K562 (cell line): ENCODE data around the gene CD74.

Experiments used
- CREBBP ChIP-seq: IDR thresholded peaks from one replicate; pipeline ENCODE4 v1.6.1; 2012; ENCODE audit warnings: low read depth, mild to moderate bottlenecking, control low read depth, inconsistent platforms, low read length
- CTCF ChIP-seq, 3 experiments: IDR thresholded peaks in 2 of 3; conservative IDR thresholded peaks in 1 of 3; 2 replicates each; pipeline ENCODE4 v1.5.1; 2011 to 2012; ENCODE audit warnings: low read length in 3 of 3, mild to moderate bottlenecking in 3 of 3, control low read depth in 2 of 3, improper control_type of control experiment in 1 of 3, inconsistent platforms in 1 of 3, low read depth in 1 of 3, mixed read lengths in 1 of 3, moderate library complexity in 1 of 3; ENCODE audit not compliant: insufficient read depth in 2 of 3
- ESRRA ChIP-seq: fragments of 450-650 bp; IDR thresholded peaks from 2 replicates; pipeline ENCODE4 v1.6.1; 2014; ENCODE audit warnings: low read depth, mild to moderate bottlenecking, moderate library complexity, borderline replicate concordance
- EZH2 ChIP-seq: IDR thresholded peaks from 2 replicates; pipeline ENCODE4 v1.6.1; 2012; ENCODE audit warnings: low read depth, mild to moderate bottlenecking, inconsistent platforms, low read length, borderline replicate concordance
- KAT7 ChIP-seq: sonication (generic); formaldehyde crosslinking; IDR thresholded peaks from 2 replicates; pipeline ENCODE4 v1.8.0; 2022; ENCODE audit warnings: missing genetic modification reagents, mild to moderate bottlenecking, borderline replicate concordance
- KDM5B ChIP-seq: fragments of 200-600 bp; sonication (generic); IDR thresholded peaks from 2 replicates; pipeline ENCODE4 v1.6.1; 2012; ENCODE audit warnings: low read depth, mild to moderate bottlenecking, moderate library complexity, low read length, control low read depth, inconsistent platforms; ENCODE audit not compliant: insufficient replicate concordance
- KLF6 ChIP-seq: fragments of 250-450 bp; sonication (Bioruptor Pico); IDR thresholded peaks from 2 replicates; pipeline ENCODE4 v1.4.0; 2020; ENCODE audit warnings: mild to moderate bottlenecking, moderate library complexity, borderline replicate concordance
- MCM2 ChIP-seq: fragments of 450-650 bp; IDR thresholded peaks from 2 replicates; pipeline ENCODE4 v1.6.1; 2017; ENCODE audit warnings: low read depth, mild to moderate bottlenecking
- POLR2A ChIP-seq: fragments of 450-650 bp; conservative IDR thresholded peaks from 2 replicates; pipeline ENCODE4 v1.6.1; 2016
- YY1 ChIP-seq, 3 experiments: IDR thresholded peaks; 2 replicates each; pipeline ENCODE4 v1.6.1; 2011; ENCODE audit warnings: low read length in 2 of 3, mild to moderate bottlenecking in 2 of 3, moderate library complexity in 2 of 3, borderline replicate concordance in 1 of 3, control low read depth in 1 of 3, low read depth in 1 of 3; ENCODE audit not compliant: insufficient read depth in 3 of 3, insufficient replicate concordance in 2 of 3, control insufficient read depth in 1 of 3, insufficient read length in 1 of 3; ENCODE audit errors: extremely low read depth in 1 of 3
- ZBTB8A ChIP-seq: fragments of 450-650 bp; IDR thresholded peaks from 2 replicates; pipeline ENCODE4 v1.6.1; 2018; ENCODE audit warnings: mild to moderate bottlenecking, moderate library complexity; ENCODE audit not compliant: partially characterized antibody
- TF ChIP-seq, protein P1 (sequence below): IDR thresholded peaks from 3 replicates; pipeline ENCODE4 v1.6.1; 2011; ENCODE audit warnings: borderline replicate concordance, mild to moderate bottlenecking; ENCODE audit not compliant: insufficient read length, insufficient read depth

DNA sequence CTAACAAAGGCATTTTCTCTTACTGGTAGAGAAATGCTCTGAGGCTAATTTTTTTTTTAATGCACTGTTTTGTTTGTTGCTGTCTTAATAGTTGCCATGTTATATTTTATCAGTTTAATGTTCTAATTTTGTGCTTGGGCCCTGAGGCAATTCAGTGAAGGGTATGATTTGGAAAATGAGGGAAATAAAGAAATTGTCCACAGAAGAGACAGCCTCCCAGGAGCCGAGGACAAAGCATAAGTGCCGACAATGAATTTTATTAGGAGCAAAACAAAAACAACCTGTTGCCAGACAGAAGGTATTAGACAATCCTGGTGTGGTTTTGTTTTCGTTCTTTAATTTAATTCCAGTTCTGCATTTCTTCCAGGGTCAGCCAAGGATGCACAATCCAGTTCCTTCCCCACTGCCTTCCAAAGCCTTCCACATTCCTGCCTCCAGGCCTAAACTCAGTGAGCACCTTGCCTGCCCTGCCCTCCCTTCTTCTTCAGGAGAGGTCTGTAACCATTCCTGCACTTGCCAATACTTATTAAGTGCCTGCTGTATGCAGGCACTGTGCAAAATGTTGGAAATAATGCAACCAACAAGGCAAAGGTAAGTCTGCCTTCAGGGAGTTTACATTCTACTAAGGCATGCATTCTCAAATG is 59.6 kb downstream of the CD74 start:
- TF ChIP-seq CTCF (IDR thresholded peaks at IDR 0.05 in 2 of 3, conservative IDR thresholded peaks at IDR 0.05 in 1 of 3; ENCODE audit: insufficient read depth in 2 of 3, low read depth in 1 of 3, low read length in 3 of 3) (no peak), CREBBP (no peak), ESRRA (no peak), POLR2A (no peak), ZBTB8A (no peak), KLF6 (no peak), YY1 (IDR thresholded peaks at IDR 0.05; ENCODE audit: borderline replicate concordance in 1 of 3, control insufficient read depth in 1 of 3, extremely low read depth in 1 of 3, insufficient read depth in 3 of 3, insufficient read length in 1 of 3, insufficient replicate concordance in 2 of 3, low read depth in 1 of 3, low read length in 2 of 3) (no peak), MCM2 (no peak), EZH2 (no peak), KAT7 (CRISPR knock-in tag) (no peak), KDM5B (no peak)
- TF ChIP-seq, protein P1, sequence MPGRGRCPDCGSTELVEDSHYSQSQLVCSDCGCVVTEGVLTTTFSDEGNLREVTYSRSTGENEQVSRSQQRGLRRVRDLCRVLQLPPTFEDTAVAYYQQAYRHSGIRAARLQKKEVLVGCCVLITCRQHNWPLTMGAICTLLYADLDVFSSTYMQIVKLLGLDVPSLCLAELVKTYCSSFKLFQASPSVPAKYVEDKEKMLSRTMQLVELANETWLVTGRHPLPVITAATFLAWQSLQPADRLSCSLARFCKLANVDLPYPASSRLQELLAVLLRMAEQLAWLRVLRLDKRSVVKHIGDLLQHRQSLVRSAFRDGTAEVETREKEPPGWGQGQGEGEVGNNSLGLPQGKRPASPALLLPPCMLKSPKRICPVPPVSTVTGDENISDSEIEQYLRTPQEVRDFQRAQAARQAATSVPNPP: no peak
